GM21717 (cell line): Measurements from ENCODE around the gene UST.
"Not testable (repeated sequence)": the region's sequence is repeated elsewhere in the genome, so short reads cannot be mapped to it uniquely, and the experiment has no call there.

Experiments
- ATAC-seq: cut with Tn5 transposase; IDR thresholded peaks from one replicate; pipeline ENCODE4 v1.9.1; 2021; ENCODE audit warnings: mild to moderate bottlenecking, moderate library complexity; ENCODE audit not compliant: unreplicated experiment

Gene UST

DNA sequence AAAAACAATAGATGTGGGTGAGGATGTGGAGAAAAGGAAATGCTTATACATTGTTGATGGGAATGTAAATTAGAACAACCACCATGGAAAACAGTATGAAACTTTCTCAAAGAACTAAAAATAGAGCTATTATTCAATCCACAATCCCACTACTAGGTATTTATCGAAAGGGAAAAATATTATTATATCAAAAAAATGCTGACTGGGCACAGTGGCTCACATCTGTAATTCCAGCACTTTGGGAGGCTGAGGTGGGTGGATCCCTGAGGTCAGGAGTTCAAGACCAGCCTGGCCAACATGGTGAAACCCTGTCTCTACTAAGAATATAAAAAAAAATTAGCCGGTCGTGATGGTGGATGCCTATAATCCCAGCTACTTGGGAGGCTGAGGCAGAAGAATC, 357.1 kb downstream of the UST start:
- ATAC-seq, result not testable (repeated sequence)

DNA sequence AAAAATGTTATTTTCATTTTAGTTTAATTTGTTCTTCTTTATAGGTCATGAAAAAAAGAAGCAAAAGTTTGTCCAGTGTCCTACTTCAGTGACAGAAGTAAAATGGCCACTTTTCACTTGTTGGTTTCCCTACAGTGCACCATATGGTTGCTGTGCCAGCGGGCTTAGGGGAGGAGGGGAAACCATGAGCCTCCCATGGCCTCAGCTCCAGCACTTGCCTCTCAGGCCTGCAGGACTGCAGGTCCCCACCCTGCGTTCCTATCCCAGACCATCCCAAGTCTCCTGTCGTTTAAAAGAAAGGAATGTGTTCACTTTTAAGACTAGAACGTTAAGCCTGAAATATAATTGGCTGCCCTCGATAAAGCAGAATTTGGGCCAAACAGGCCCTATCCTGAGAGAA, 360.7 kb downstream of the UST start:
- no peak for ATAC-seq

DNA sequence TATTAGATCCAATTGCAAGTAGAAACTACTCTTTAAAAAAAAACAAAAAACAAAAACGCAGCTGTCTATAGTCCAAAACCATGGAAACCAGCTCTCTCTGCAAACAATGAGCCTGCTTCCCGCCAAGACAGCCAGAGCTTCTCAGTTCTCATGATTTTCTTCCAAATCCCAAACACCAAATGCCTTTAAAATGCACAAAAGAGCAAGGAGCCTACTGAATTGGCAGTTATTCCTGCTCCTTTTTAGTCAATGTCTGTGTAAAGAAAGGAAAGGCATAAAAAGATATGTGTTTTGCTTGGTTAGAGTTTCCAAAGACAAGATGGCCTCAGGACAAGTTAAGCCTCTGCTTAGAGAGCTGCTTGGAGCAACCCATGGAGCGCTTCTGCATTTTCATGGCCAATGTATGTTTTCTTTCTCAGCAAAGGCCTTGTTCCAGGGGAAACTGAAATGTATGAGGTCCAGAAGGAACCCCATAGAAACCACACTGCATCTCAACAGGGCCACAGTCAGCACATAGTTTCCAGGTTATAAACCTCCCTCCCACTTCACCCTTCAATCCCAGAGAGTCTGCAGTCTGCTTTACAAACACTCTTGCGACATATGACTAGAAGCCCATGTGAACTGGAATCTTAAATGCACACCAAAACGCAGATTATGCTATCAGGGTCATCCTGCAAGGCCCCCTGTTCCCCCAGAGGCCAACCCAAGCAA, 361.4 kb downstream of the UST start:
- ATAC-seq, result no peak

DNA sequence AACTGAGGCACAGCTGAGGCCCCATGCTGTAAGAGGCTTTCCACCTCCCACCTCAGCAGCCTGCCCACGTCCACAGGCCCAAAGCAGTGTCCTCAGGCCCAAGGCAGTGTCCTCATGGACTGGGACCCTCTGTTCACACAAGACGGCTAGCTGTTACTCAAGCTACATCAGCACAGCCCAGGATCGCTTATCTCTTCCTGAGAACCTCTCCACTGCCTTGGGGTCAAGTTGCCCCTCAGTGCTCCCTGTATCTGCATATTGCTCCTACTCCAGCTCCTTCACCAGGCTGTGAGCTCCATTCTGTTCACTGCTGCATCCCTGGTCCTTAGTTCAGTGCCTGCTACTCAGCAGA, 361.9 kb downstream of the UST start:
- ATAC-seq, result no peak

DNA sequence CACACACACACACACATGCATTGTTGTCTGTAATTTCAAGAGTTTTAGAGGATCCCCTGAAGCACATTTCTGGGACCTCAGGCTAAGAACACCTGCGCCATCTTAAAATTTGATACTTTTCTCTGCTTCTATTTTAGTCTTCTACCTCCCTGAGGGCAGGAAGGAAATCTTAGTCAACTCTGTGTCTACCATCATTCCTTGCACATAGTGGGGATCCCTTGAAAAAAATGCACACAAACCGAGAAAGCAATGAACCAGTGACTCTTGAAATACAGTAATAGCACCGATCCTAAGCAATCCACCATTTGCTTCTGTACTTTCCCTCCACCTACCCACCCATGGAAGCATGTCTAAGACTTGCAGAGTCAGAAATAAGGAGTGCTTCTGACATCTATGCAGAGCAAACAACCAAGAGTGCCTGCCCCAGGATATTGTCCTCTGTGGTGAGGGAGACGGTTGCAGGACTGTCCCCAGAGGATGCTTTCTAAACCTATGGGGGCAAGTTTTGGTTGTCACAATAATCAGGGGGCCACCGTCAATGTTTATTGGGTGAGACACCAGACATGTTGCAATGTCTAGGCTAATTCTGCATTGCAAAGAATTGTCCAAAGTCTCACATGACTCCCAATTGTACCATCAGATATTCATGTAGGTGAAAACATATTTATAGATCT, 362.7 kb downstream of the UST start:
- peak; percentile 46 for ATAC-seq

DNA sequence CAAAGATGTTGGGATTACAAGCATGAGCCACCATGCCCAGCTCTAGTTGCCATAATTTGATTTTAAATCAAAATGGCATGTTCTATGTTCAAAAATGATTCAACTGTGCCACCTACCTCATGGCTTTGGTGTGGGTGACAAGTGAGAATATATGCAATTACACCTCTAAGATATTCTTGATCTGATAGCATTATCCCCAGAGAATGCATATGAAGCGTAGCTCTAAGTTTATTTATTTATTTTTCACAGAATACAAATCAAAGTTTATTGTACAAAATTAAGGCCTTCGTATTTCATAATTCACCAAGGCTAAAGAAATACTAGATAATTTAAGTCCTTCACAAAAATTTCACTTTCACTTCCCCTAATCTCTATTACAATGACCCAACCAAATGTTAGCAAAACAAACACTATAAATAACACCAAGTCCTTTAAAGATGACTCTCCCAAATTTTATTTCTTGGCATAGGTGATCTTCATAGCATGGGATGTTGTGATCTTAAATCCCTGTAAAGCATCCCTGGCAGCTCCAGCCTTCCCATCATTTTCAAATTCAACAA, 364.8 kb downstream of the UST start:
- ATAC-seq, result no peak

DNA sequence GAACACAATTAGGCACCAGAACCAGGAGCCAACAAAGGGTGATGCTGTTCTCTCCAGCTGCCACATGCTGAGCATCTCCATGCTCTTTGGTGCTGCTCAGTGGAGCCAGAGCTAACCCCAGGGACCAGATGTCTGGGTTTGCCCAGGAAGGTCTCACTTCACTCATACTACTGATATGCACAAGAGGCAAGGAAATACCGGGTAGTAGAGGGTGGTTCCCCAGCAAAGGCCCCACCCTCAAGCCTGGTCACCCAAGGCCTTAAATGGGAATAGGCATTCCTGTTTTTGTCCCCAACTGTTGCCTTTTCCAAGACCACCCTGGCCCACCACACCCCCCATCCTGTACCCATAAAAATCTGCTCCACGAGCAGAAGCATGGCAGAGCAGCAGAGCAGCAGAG, 366.1 kb downstream of the UST start:
- peak; percentile 79 for ATAC-seq

DNA sequence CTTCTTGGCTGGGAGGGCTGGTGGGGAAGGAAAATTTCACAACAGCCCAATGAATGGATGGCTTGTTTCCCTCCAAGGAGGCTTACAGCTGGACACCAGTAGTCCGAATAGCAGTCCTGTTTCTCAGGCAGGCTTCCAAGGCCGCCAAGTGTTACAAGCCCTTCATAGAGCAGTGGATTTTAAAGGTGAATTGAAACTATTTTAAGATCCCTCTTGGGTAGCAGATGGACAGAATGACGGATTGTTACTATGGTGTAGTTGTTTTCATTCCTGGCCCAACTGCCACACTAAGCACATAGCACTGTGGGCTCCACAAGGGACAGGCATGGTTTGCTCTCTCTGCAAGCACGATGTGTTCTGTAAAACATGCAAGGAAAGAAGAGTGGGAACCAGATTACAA, 367.3 kb downstream of the UST start:
- no peak for ATAC-seq

DNA sequence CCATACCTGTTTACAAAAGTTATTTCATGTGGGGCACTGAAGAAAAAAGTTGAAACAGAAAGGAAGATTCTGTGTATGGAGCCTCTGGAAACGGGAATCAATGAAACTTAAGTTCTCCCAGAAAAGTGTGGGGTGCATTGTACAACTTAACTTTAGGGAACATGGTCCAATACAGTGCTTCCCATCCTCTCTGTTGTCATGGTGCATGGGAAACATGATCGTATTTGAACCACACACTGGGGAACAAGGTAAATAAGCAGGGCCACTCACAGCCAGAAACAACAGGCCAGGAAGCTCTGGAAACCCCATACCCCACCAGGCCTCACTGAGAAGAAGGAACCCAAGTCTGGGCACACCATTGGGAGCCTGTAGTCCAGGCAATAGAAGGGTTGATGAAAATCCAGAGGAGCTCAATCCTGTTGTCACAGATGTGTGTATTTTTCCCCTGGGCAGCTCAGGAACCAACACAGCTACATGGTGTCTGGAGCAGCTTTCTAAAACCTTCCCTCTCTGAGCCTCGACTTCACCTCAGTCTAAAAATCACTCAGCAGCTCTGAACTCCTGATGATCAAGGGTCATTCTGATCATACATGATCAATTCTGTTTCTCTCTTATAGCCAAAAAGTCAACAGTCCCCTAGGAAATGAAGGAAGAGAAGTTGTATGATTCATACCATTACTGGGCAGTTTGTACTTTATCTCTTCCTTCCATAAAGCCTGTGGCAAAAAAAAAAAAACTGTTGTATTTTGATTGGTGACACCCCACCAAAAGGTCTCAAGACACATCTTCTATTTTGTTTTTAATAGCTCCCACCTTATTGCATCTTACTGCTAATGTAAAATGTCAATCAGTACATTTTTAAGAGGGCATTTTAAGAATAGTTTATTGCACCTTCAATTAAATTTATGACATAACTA, 372.2 kb downstream of the UST start:
- no peak for ATAC-seq

DNA sequence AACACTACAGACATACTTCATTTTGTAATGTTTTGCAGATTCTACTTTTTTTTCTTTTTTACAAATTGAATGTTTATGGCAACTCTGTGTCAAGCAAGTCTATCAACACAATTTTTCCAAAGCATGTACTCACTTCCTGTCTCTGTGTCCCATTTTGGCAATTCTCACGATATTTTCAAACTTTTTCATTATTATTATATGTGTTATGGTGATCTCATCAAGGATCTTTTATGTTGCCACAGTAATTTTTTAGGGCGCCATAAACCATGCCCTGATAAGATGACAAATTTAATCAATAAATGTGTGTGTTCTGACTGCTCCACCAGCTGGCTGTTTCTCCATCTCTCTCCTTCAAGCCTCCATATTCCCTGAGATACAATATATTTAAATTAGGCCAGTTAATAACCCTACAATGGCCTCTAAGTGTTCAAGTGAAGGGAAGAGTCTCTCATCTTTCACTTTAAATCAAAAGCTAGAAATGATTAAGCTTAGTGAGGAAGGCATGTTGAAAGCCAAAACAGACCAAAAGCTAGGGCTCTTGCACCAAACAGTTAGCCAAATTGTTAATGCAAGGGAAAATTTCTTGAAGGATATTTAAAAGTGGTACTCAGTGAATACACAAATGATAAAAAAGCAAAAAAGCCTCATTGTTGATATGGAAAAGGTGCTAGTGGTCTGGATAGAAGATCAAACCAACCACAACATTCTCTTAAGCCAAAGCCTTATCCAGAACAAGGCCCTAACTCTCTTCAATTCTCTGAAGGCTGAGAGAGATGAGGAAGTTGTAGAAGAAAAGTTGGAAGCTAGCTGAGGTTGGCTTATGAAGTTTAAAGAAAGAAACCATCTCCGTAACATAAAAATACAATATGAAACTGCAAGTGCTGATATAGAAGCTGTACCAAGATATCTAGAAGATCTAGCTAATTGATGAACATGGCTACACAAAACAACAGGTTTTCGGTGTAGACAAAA, 376.3 kb downstream of the UST start:
- no peak for ATAC-seq

DNA sequence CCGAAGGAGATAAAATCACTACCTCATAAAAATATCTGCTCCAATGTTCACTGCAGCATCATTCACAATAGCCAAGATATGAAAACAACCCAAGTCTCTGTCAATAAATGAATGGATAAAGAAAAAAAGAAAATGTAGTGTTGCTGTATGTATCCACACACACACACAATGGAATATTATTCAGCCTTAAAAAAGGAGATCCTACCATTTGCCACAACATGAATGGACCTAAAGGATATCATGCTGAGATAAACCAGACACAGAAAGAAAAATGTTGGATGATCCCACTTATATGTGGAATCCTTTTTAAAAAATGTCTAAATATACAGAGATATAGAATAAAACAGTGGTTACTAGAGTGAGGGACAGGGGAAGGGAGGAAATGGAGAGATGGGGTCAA, 378.5 kb downstream of the UST start:
- ATAC-seq, result no peak
